HCT116 (cell line): ENCODE results near the gene CST6. TPM values are rescaled to one million over a fixed set of nuclear protein-coding genes. Genes with fewer than 3 reads are reported as not detected.
A peak's percentile ranks its signal among the peaks of the same experiment; 100 is the strongest.

Source experiments
- ATAC-seq: fragments of 200-7000 bp; cut with Tn5 transposase; 2 replicates; pipeline ENCODE4 v1.9.1; 2020; ENCODE audit warnings: mild to moderate bottlenecking, moderate library complexity
- BruUV-seq: library from RNA; stranded (reverse); fragments of 400-500 nt; replicated peaks from 2 replicates; lab custom pipeline; 2021; lab: Mats Ljungman, UMichigan
- CTCF ChIA-PET: fragments of 300-600 bp; sonication (Branson Sonifier 250); formaldehyde crosslinking; loops from one replicate; lab custom pipeline; 2021; ENCODE audit warnings: antibody characterized with exemption; lab: Charles Lee
- POLR2A ChIA-PET: fragments of 300-600, 350-600 bp; sonication (Branson Sonifier 250); formaldehyde crosslinking; loops from one replicate; lab custom pipeline; 2021; ENCODE audit warnings: antibody characterized with exemption; lab: Charles Lee
- RAD21 ChIA-PET, 2 experiments: fragments of 300-600 bp; sonication (Branson Sonifier 250); formaldehyde crosslinking; loops; one replicate each; lab custom pipeline; 2023; ENCODE audit warnings: low total read pairs in 2 of 2; ENCODE audit not compliant: uncharacterized antibody in 2 of 2, unreplicated experiment in 2 of 2, low non-redundant PET in 1 of 2; lab: Charles Lee
- DNase-seq: peaks from one replicate; pipeline ENCODE4 v3.0.0-alpha.2; 2010; ENCODE audit warnings: low read depth, low spot score
- H2AFZ ChIP-seq: fragments of 200-600 bp; shearing (Covaris generic), sonication (generic); 2 replicates; pipeline ENCODE4 v1.6.1; 2017; ENCODE audit warnings: low read depth, mixed run types, mixed read lengths, antibody characterized with exemption, low read length; ENCODE audit not compliant: poor library complexity, severe bottlenecking
- H3K27ac ChIP-seq: 2 replicates; pipeline ENCODE4 v1.5.1; 2012; ENCODE audit warnings: low read depth, low read length
- H3K27me3 ChIP-seq: fragments of 200-600 bp; sonication (generic); 2 replicates; pipeline ENCODE4 v1.6.1; 2016; ENCODE audit warnings: mixed run types, low read length, mixed read lengths; ENCODE audit not compliant: insufficient read depth
- H3K36me3 ChIP-seq, 2 experiments: fragments of 200-500 bp in 1 of 2; fragments of 200-600 bp in 1 of 2; sonication (Bioruptor generic) in 1 of 2; sonication (generic) in 1 of 2; 2 replicates each; pipeline versions ENCODE4 v1.5.1 to v1.6.1; 2014 to 2016; ENCODE audit warnings: low read length in 2 of 2, inconsistent platforms in 1 of 2, mixed read lengths in 1 of 2, mixed run types in 1 of 2; ENCODE audit not compliant: insufficient read depth in 2 of 2, control insufficient read depth in 1 of 2
- H3K4me1 ChIP-seq, 2 experiments: fragments of 200-600 bp in 1 of 2; sonication (generic) in 1 of 2; 2 replicates each; pipeline versions ENCODE4 v1.5.1 to v1.6.1; 2012 to 2017; ENCODE audit warnings: low read length in 2 of 2, inconsistent platforms in 1 of 2, mild to moderate bottlenecking in 1 of 2, mixed read lengths in 1 of 2, mixed run types in 1 of 2, moderate library complexity in 1 of 2; ENCODE audit not compliant: insufficient read depth in 2 of 2, control insufficient read depth in 1 of 2
- H3K4me2 ChIP-seq: fragments of 200-600 bp; sonication (generic); 2 replicates; pipeline ENCODE4 v1.6.1; 2017; ENCODE audit warnings: mixed run types, low read length, mixed read lengths
- H3K4me3 ChIP-seq, 2 experiments: fragments of 200-600 bp in 1 of 2; sonication (generic) in 1 of 2; replicated peaks in 1 of 2; 2 replicates each; pipeline ENCODE4 v1.5.1; 2011 to 2016; ENCODE audit warnings: low read length in 2 of 2, control low read depth in 1 of 2, low read depth in 1 of 2, mild to moderate bottlenecking in 1 of 2, mixed read lengths in 1 of 2, mixed run types in 1 of 2
- H3K79me2 ChIP-seq: fragments of 200-600 bp; sonication (generic); 2 replicates; pipeline ENCODE4 v1.6.1; 2017; ENCODE audit warnings: mild to moderate bottlenecking, mixed run types, low read length, moderate library complexity, mixed read lengths; ENCODE audit not compliant: insufficient read depth
- H3K9ac ChIP-seq: fragments of 200-600 bp; sonication (generic); 2 replicates; pipeline ENCODE4 v1.6.1; 2016; ENCODE audit warnings: low read length, mixed read lengths
- H3K9me2 ChIP-seq: fragments of 200-600 bp; sonication (generic), shearing (Covaris generic); 2 replicates; pipeline ENCODE4 v1.6.1; 2017; ENCODE audit warnings: mixed run types, mild to moderate bottlenecking, moderate library complexity; ENCODE audit not compliant: insufficient read depth
- H3K9me3 ChIP-seq, 2 experiments: fragments of 200-500 bp in 1 of 2; fragments of 200-600 bp in 1 of 2; sonication (Bioruptor generic) in 1 of 2; sonication (generic) in 1 of 2; 2 replicates each; pipeline ENCODE4 v1.6.1; 2014 to 2017; ENCODE audit warnings: low read length in 2 of 2, mixed read lengths in 2 of 2, inconsistent platforms in 1 of 2, low read depth in 1 of 2, mild to moderate bottlenecking in 1 of 2, mixed run types in 1 of 2, moderate library complexity in 1 of 2; ENCODE audit not compliant: control insufficient read depth in 1 of 2, insufficient read depth in 1 of 2
- H4K20me1 ChIP-seq: fragments of 200-600 bp; sonication (generic), shearing (Covaris generic); 2 replicates; pipeline ENCODE4 v1.6.1; 2017; ENCODE audit warnings: mixed run types, mild to moderate bottlenecking, moderate library complexity; ENCODE audit not compliant: insufficient read depth
- CBX3 ChIP-seq: IDR thresholded peaks from 2 replicates; pipeline ENCODE4 v1.6.1; 2012; ENCODE audit warnings: low read depth
- EGR1 ChIP-seq: IDR thresholded peaks from 2 replicates; pipeline ENCODE4 v1.6.1; 2012; ENCODE audit warnings: low read depth
- EZH2 ChIP-seq: fragments of 200-600 bp; sonication (generic); IDR thresholded peaks from 2 replicates; pipeline ENCODE4 v1.6.1; 2017; ENCODE audit warnings: antibody characterized with exemption, mixed run types
- EZH2phosphoT487 ChIP-seq: fragments of 200-600 bp; IDR thresholded peaks from 2 replicates; pipeline ENCODE4 v1.6.1; 2018; ENCODE audit warnings: antibody characterized with exemption, borderline replicate concordance
- JUND ChIP-seq: IDR thresholded peaks from 2 replicates; pipeline ENCODE4 v1.6.1; 2012
- POLR2A ChIP-seq: IDR thresholded peaks from 2 replicates; pipeline ENCODE4 v1.7.0; 2011; ENCODE audit warnings: borderline replicate concordance; ENCODE audit not compliant: insufficient read depth, insufficient read length; ENCODE audit errors: extremely low read depth
- POLR2AphosphoS5 ChIP-seq: IDR thresholded peaks from 2 replicates; pipeline ENCODE4 v1.6.1; 2011; ENCODE audit warnings: mild to moderate bottlenecking, low read depth, low read length, moderate library complexity
- RAD21 ChIP-seq: IDR thresholded peaks from 2 replicates; pipeline ENCODE4 v1.6.1; 2012; ENCODE audit warnings: low read depth, mild to moderate bottlenecking
- SIN3A ChIP-seq: IDR thresholded peaks from 2 replicates; pipeline ENCODE4 v1.6.1; 2012; ENCODE audit warnings: low read depth
- SP1 ChIP-seq: IDR thresholded peaks from 2 replicates; pipeline ENCODE4 v1.6.1; 2012; ENCODE audit warnings: low read depth
- SRF ChIP-seq: IDR thresholded peaks from 2 replicates; pipeline ENCODE4 v1.6.1; 2012; ENCODE audit warnings: low read depth
- TCF7L2 ChIP-seq: IDR thresholded peaks from 2 replicates; pipeline ENCODE4 v1.7.0; 2011; ENCODE audit warnings: borderline replicate concordance, inconsistent platforms; ENCODE audit not compliant: insufficient read depth, insufficient read length; ENCODE audit errors: extremely low read depth
- YY1 ChIP-seq: IDR thresholded peaks from 2 replicates; pipeline ENCODE4 v1.6.1; 2011; ENCODE audit warnings: low read length, low read depth, moderate library complexity, mild to moderate bottlenecking; ENCODE audit not compliant: insufficient replicate concordance; ENCODE audit errors: extremely low read depth
- ZFX ChIP-seq: fragments of 450-650 bp; IDR thresholded peaks from 2 replicates; pipeline ENCODE4 v1.6.1; 2017
- intact Hi-C: fragments of 100-400 bp; cut with micrococcal nuclease; formaldehyde crosslinking; loops from 2 replicates; pipeline ENCODE4 v1.10.0; 2022
- total RNA-seq: library from RNA; stranded (reverse); gene quantifications from one replicate; pipeline ENCODE4 v1.2.1, GENCODE V29; 2021; ENCODE audit not compliant: unreplicated experiment
- TF ChIP-seq, protein P1 (sequence below): IDR thresholded peaks from 2 replicates; pipeline ENCODE4 v1.6.1; 2012
- TF ChIP-seq, protein P2 (sequence below): IDR thresholded peaks from 2 replicates; pipeline ENCODE4 v1.6.1; 2012
- TF ChIP-seq, protein P3 (sequence below): IDR thresholded peaks from 2 replicates; pipeline ENCODE4 v1.6.1; 2011; ENCODE audit warnings: mild to moderate bottlenecking, low read length, moderate library complexity; ENCODE audit not compliant: insufficient replicate concordance; ENCODE audit errors: extremely low read depth

CST6 gene
- total RNA-seq, 1 experiment from 2014 or later = 68.1 TPM

DNA sequence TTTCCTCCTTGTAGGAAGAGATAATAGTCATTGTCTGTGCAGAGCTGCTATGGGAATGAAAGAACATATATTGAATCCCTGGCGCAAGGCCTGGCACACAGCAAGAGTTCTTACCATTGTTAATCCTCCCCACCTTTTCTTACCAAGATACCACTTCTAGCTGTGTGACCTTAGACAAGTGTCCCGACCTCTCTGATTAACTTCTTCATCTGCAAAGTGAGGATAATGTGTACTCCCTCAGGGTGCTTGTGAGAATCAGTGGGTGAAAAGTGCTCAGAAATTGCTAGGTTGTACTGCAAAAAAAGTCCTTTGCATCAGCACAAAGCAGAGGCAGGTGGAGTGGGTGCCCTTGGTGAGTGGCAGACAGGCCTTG, 3.7 kb upstream of the CST6 start:
- BruUV-seq = no TSS peak
- DNase-seq (no peak), ATAC-seq (no peak)
- Histone ChIP-seq H3K4me1 (peaks cover 51 to 90% of the 10 kb centered on the region in 2 experiments), H3K4me3 (no peak overlapping the region), H3K9me2 (no peaks in the 10 kb centered on the region), H3K9ac (peak overlapping the region; percentile 11; the same call in 1 of the 2 replicates), H3K4me2 (peak overlapping the region; percentile 36), H3K36me3 (peaks cover 11 to 24% of the 10 kb centered on the region in 2 experiments), H2AFZ (no peak overlapping the region), H3K9me3 (no peaks in the 10 kb centered on the region), H4K20me1 (no peaks in the 10 kb centered on the region), H3K27me3 (no peaks in the 10 kb centered on the region), H3K27ac (peak overlapping the region; percentile 46), H3K79me2 (peaks cover 25% of the 10 kb centered on the region)
- POLR2A ChIA-PET = interaction anchor here (1.1 kb wide), 1 partner anchor 118 kb away, joined by 4 read pairs; the partner anchor contains the start of gene CCDC85B
- RAD21 ChIA-PET = no interaction called here
- CTCF ChIA-PET = interaction anchor here (0.6 to 1.3 kb wide), 2 partner anchors 15 to 148 kb away, joined by 3 to 5 read pairs; partner anchors contain the start of gene MUS81
- no peak for TF ChIP-seq POLR2AphosphoS5
- TF ChIP-seq YY1 = no peak
- TF ChIP-seq POLR2A = no peak
- TF ChIP-seq, protein P1, sequence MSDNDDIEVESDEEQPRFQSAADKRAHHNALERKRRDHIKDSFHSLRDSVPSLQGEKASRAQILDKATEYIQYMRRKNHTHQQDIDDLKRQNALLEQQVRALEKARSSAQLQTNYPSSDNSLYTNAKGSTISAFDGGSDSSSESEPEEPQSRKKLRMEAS = no peak
- TF ChIP-seq EZH2 = no peak
- TF ChIP-seq SRF = no peak
- no peak for TF ChIP-seq CBX3
- no peak for TF ChIP-seq TCF7L2
- TF ChIP-seq JUND = no peak
- TF ChIP-seq SIN3A = no peak
- TF ChIP-seq SP1 = no peak
- TF ChIP-seq ZFX = no peak
- TF ChIP-seq, protein P2, sequence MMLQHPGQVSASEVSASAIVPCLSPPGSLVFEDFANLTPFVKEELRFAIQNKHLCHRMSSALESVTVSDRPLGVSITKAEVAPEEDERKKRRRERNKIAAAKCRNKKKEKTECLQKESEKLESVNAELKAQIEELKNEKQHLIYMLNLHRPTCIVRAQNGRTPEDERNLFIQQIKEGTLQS = no peak
- no peak for TF ChIP-seq EGR1
- TF ChIP-seq, protein P3, sequence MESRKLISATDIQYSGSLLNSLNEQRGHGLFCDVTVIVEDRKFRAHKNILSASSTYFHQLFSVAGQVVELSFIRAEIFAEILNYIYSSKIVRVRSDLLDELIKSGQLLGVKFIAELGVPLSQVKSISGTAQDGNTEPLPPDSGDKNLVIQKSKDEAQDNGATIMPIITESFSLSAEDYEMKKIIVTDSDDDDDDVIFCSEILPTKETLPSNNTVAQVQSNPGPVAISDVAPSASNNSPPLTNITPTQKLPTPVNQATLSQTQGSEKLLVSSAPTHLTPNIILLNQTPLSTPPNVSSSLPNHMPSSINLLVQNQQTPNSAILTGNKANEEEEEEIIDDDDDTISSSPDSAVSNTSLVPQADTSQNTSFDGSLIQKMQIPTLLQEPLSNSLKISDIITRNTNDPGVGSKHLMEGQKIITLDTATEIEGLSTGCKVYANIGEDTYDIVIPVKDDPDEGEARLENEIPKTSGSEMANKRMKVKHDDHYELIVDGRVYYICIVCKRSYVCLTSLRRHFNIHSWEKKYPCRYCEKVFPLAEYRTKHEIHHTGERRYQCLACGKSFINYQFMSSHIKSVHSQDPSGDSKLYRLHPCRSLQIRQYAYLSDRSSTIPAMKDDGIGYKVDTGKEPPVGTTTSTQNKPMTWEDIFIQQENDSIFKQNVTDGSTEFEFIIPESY = no peak
- TF ChIP-seq EZH2phosphoT487 = no peak
- TF ChIP-seq RAD21 = no peak
- intact Hi-C loops = no loop called here
